Stomach smooth muscle (tissue), 2 donors: ENCODE data around the gene RASL10A.

ENCODE experiments used
- H3K27ac ChIP-seq: one replicate; pipeline ENCODE4 v1.7.0; 2013; ENCODE audit warnings: mild to moderate bottlenecking, low read length, inconsistent platforms
- H3K27me3 ChIP-seq, 2 donors: one replicate each; pipeline ENCODE4 v1.7.0; 2013; ENCODE audit warnings: low read length in 2 of 2; ENCODE audit not compliant: insufficient read depth in 2 of 2, control insufficient read depth in 1 of 2
- H3K36me3 ChIP-seq, 2 donors: one replicate each; pipeline ENCODE4 v1.7.0; 2013; ENCODE audit warnings: low read length in 2 of 2; ENCODE audit not compliant: control insufficient read depth in 2 of 2, insufficient read depth in 2 of 2
- H3K4me1 ChIP-seq: one replicate; pipeline ENCODE4 v1.7.0; 2013; ENCODE audit warnings: low read length; ENCODE audit not compliant: control insufficient read depth, insufficient read depth
- H3K4me3 ChIP-seq, 2 donors: one replicate each; pipeline ENCODE4 v1.7.0; 2013; ENCODE audit warnings: low read length in 2 of 2
- H3K9ac ChIP-seq, 2 donors: one replicate each; pipeline ENCODE4 v1.7.0; 2013; ENCODE audit warnings: low read length in 2 of 2, mild to moderate bottlenecking in 1 of 2
- H3K9me3 ChIP-seq, 2 donors: one replicate each; pipeline ENCODE4 v1.7.0; 2013; ENCODE audit warnings: low read length in 2 of 2; ENCODE audit not compliant: control insufficient read depth in 2 of 2
- donor health status: healthy.
- donor health status: Pancreatic carcinoma.

The RASL10A gene

GRCh38 chr22:29305836-29306174 lies 9.7 kb downstream of the RASL10A start:
- no peak overlapping the region for H3K9ac ChIP-seq
- H3K27me3 ChIP-seq = no peaks in the 10 kb centered on the region
- no peak overlapping the region for H3K27ac ChIP-seq
- peaks cover 58% of the 10 kb centered on the region for H3K4me1 ChIP-seq
- no peaks in the 10 kb centered on the region for H3K9me3 ChIP-seq
- peaks cover 0 to 6% of the 10 kb centered on the region in 2 donors for H3K36me3 ChIP-seq
- H3K4me3 ChIP-seq = peak overlapping the region in 1 of 2 donors; percentile 87

- peak overlapping the region in 1 of 2 donors; percentile 2 for H3K9ac ChIP-seq
Observed at GRCh38 chr22:29302681-29303465, 12.6 kb downstream of the RASL10A start.

DNA sequence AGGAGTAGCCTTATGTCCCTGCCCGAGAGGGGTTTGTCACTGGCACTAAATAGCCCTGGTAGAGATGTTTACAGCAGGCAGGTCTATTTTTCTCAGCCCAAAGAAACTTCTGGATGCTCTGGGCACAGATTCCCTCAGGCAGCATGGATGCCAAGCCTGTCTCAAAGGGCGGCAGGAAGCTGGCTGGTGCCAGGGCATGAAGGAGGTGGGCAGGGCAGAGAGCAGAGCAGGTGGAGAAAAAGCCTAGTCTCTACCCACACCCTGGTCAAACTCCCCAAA lies 13.2 kb downstream of the RASL10A start:
- Histone ChIP-seq H3K4me3 (no peak overlapping the region), H3K27me3 (no peaks in the 10 kb centered on the region), H3K9ac (peak overlapping the region in 1 of 2 donors; percentile 2), H3K4me1 (peaks cover 26% of the 10 kb centered on the region), H3K36me3 (peaks cover 23 to 32% of the 10 kb centered on the region in 2 donors), H3K27ac (peak overlapping the region; percentile 46), H3K9me3 (no peaks in the 10 kb centered on the region)

More at GRCh38 chr22:29302681-29303465, 12.6 kb downstream of the RASL10A start:
- peaks cover 18 to 27% of the 10 kb centered on the region in 2 donors for H3K36me3 ChIP-seq
- no peak overlapping the region for H3K4me3 ChIP-seq
- H3K27me3 ChIP-seq = no peaks in the 10 kb centered on the region
- H3K4me1 ChIP-seq = peaks cover 31% of the 10 kb centered on the region
- peak overlapping the region; percentile 46 for H3K27ac ChIP-seq
- H3K9me3 ChIP-seq = no peaks in the 10 kb centered on the region

GRCh38 chr22:29301716-29302401 lies 13.6 kb downstream of the RASL10A start:
- H3K9me3 ChIP-seq = no peaks in the 10 kb centered on the region
- H3K9ac ChIP-seq = no peak overlapping the region
- H3K27ac ChIP-seq = peak overlapping the region; percentile 46
- H3K4me1 ChIP-seq = peaks cover 24% of the 10 kb centered on the region
- no peak overlapping the region for H3K4me3 ChIP-seq
- H3K36me3 ChIP-seq = peaks cover 28 to 37% of the 10 kb centered on the region in 2 donors
- H3K27me3 ChIP-seq = no peaks in the 10 kb centered on the region

DNA sequence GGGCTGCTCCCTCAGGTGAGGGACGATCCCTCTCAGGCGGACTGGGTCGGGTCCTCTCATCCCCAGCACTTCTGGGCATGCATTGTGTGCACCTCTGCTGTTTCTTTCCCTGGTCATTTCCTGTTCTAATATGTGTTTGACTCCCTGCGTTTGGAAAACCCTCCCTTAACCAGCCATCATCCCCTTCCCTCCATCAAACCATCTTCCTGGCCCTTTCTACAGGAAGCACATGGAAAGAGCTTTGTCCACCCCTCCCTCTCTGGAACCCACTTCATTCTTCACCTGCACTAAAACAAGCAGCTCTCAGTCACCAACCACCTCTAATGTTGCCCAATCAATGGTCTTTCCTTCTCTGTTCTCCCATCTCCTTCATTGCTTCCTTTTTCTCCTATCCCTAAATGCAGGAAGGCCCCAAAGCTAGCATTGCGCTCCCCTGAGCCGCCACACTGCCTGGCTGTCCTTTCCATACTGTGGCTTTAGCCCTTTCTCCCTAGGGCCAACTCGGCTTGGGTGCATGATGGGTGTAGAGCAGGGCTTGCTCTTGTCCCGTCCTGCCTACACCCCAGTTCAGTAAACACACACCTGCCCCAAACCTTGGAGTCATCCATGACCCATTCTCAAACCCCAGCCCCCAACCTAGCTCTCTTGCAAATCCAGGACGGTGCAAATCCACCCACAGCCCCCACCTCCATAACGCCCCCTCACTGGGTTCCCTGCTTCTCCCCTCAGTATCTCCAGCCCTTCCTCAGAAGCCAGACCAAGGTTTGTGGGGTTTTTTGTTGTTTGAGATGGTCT lies 14.5 kb downstream of the RASL10A start:
- Histone ChIP-seq H3K27me3 (no peaks in the 10 kb centered on the region), H3K9me3 (no peaks in the 10 kb centered on the region), H3K4me3 (no peak overlapping the region), H3K4me1 (peaks cover 17% of the 10 kb centered on the region), H3K36me3 (peaks cover 36 to 45% of the 10 kb centered on the region in 2 donors), H3K9ac (no peak overlapping the region), H3K27ac (peak overlapping the region; percentile 24)

DNA sequence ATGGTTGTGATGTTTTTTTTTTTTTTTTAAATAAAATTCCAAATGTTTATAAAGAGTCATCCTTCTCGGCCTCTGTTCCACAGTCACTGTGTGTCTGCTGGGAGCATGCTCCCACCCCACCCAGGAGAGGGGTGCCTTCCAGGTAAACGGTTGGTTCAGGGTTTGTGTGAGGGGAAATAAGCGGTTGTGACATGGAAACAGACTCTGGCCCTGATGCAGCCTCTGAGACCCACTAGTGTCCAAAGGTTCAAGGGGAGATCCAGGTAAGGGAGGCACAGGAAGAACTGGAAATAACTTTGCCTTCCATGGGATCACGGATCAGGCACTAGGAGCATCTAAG lies 15.1 kb downstream of the RASL10A start:
- Histone ChIP-seq H3K4me1 (peaks cover 15% of the 10 kb centered on the region), H3K27ac (no peak overlapping the region), H3K9me3 (no peaks in the 10 kb centered on the region), H3K27me3 (no peaks in the 10 kb centered on the region), H3K4me3 (no peak overlapping the region), H3K9ac (no peak overlapping the region), H3K36me3 (peaks cover 42 to 48% of the 10 kb centered on the region in 2 donors)

- no peaks in the 10 kb centered on the region for H3K27me3 ChIP-seq
- H3K4me3 ChIP-seq = no peak overlapping the region
- no peak overlapping the region for H3K9ac ChIP-seq
- no peak overlapping the region for H3K27ac ChIP-seq
- H3K9me3 ChIP-seq = no peaks in the 10 kb centered on the region
- peaks cover 15% of the 10 kb centered on the region for H3K4me1 ChIP-seq
- peaks cover 49 to 53% of the 10 kb centered on the region in 2 donors for H3K36me3 ChIP-seq
Observed at GRCh38 chr22:29299136-29299900, 16.2 kb downstream of the RASL10A start.

DNA sequence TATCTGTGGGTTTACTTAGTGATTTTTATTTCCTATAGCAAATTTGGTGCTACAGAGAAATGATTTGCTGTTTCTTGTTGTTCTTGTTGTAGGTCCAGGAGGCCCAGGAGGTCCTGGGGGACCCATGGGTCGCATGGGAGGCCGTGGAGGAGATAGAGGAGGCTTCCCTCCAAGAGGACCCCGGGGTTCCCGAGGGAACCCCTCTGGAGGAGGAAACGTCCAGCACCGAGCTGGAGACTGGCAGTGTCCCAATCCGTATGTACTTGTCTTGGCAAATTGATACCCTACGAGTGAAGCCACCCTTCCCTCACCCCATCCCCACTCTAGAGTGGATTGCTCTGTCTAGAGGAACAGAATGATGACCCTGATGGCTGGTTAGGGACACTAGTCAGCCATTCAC lies 16.9 kb downstream of the RASL10A start:
- no peaks in the 10 kb centered on the region for H3K27me3 ChIP-seq
- peaks cover 54 to 59% of the 10 kb centered on the region in 2 donors for H3K36me3 ChIP-seq
- no peak overlapping the region for H3K27ac ChIP-seq
- no peaks in the 10 kb centered on the region for H3K9me3 ChIP-seq
- H3K4me1 ChIP-seq = peaks cover 15% of the 10 kb centered on the region
- H3K9ac ChIP-seq = no peak overlapping the region
- H3K4me3 ChIP-seq = no peak overlapping the region

DNA sequence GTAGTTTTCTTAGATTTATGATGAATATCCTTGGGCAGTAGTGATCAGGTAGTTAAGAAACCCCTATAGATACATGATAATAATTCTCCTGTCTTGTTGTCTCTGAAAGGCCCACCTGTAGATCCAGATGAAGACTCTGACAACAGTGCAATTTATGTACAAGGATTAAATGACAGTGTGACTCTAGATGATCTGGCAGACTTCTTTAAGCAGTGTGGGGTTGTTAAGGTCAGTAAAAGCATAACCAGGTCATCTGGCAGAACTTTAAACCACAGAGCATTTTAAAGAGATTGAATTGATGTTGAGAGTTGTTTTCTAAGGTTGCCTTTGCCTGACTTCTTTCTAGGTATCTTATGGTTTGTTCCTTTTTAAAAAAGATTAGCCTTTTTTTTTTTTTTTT lies 23.1 kb downstream of the RASL10A start:
- Histone ChIP-seq H3K9ac (no peak overlapping the region), H3K36me3 (peaks cover 57 to 63% of the 10 kb centered on the region in 2 donors), H3K27me3 (no peaks in the 10 kb centered on the region), H3K27ac (no peak overlapping the region), H3K4me1 (no peaks in the 10 kb centered on the region), H3K9me3 (no peaks in the 10 kb centered on the region), H3K4me3 (no peak overlapping the region)

GRCh38 chr22:29291215-29291614 lies 24.3 kb downstream of the RASL10A start:
- no peak overlapping the region for H3K9ac ChIP-seq
- H3K27me3 ChIP-seq = no peaks in the 10 kb centered on the region
- no peak overlapping the region for H3K4me3 ChIP-seq
- H3K36me3 ChIP-seq = peaks cover 53 to 59% of the 10 kb centered on the region in 2 donors
- H3K9me3 ChIP-seq = no peaks in the 10 kb centered on the region
- no peaks in the 10 kb centered on the region for H3K4me1 ChIP-seq
- H3K27ac ChIP-seq = no peak overlapping the region
